Choroid plexus epithelial cell (primary cell): ENCODE measurements around the gene RAP1GDS1.
"Not testable (repeated sequence)": the region's sequence is repeated elsewhere in the genome, so short reads cannot be mapped to it uniquely, and the experiment has no call there.

Source experiments
- DNase-seq: peaks from one replicate; pipeline ENCODE4 v3.0.0-alpha.2; 2010; ENCODE audit warnings: low read depth
- H3K4me3 ChIP-seq: 2 replicates; pipeline ENCODE4 v1.5.1; 2011; ENCODE audit warnings: low read depth, mild to moderate bottlenecking, control low read depth, low read length, moderate library complexity
- TF ChIP-seq, protein P1 (sequence below): conservative IDR thresholded peaks from 2 replicates; pipeline ENCODE4 v1.5.1; 2011; ENCODE audit warnings: low read depth, mild to moderate bottlenecking, control low read depth, inconsistent platforms, low read length, moderate library complexity

Gene RAP1GDS1

DNA sequence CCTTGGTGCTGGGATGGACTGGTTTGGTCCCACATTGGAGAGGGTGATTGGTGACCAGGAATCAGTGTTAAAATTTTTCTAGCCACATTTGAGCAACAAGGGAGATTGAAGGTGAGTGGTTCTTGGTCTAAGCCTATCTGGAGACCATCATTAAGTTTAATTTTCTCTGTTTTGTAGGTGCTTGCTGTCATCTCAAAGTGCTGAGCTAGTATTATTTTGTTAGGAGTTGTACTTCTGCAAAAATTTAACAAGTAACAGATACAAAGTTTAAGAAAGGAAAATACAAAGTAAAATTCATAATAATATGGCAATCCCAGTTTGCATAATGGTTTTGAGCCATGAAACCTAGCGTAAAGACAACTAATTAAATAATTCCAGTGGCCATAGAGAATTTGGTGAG, 66.5 kb downstream of the RAP1GDS1 start:
- DNase-seq = no peak
- TF ChIP-seq, protein P1, sequence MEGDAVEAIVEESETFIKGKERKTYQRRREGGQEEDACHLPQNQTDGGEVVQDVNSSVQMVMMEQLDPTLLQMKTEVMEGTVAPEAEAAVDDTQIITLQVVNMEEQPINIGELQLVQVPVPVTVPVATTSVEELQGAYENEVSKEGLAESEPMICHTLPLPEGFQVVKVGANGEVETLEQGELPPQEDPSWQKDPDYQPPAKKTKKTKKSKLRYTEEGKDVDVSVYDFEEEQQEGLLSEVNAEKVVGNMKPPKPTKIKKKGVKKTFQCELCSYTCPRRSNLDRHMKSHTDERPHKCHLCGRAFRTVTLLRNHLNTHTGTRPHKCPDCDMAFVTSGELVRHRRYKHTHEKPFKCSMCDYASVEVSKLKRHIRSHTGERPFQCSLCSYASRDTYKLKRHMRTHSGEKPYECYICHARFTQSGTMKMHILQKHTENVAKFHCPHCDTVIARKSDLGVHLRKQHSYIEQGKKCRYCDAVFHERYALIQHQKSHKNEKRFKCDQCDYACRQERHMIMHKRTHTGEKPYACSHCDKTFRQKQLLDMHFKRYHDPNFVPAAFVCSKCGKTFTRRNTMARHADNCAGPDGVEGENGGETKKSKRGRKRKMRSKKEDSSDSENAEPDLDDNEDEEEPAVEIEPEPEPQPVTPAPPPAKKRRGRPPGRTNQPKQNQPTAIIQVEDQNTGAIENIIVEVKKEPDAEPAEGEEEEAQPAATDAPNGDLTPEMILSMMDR = no peak
- no peak overlapping the region for H3K4me3 ChIP-seq

DNA sequence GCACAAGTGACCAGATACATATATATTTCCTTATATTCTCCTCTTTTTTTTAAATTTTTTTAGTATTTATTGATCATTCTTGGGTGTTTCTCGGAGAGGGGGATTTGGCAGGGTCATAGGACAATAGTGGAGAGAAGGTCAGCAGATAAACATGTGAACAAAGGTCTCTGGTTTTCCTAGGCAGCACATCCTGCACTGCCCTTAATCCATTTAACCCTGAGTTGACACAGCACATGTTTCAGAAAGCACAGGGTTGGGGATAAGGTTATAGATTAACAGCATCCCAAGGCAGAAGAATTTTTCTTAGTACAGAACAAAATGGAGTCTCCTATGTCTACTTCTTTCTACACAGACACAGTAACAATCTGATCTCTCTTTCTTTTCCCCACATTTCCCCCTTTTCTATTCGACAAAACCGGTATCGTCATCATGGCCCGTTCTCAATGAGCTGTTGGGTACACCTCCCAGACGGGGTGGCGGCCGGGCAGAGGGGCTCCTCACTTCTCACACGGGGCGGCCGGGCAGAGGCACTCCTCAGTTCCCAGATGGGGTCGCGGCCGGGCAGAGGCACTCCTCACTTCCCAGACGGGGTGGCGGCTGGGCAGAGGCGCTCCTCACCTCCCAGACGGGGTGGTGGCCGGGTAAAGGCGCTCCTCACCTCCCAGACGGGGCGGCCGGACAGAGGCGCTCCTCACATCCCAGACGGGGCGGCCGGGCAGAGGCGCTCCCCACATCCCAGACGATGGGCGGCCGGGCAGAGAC, 68.9 kb downstream of the RAP1GDS1 start:
- DNase-seq = not testable (repeated sequence)

DNA sequence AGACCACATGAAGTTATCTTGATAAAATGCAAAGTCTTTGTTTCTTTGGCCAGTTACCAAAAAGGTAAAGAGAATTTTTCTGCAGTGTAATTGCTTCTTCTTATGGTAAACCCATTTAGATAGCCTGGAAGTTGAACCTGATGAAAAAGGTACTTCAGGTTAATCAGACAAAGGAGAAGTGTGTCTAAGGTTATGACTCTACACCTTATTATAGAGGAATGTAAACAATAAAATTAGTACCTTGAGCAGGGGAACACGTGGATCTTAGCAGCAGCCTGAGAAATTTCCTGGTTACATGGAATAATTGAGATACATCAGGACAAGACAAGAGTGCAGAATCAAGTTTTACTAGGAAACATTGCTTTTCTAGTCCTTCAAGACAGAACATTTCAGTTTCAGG, 70.8 kb downstream of the RAP1GDS1 start:
- TF ChIP-seq, protein P1 = no peak
- no peak for DNase-seq

More for the DNA sequence above, 68.9 kb downstream of the RAP1GDS1 start:
- H3K4me3 ChIP-seq = not testable (repeated sequence)

DNA sequence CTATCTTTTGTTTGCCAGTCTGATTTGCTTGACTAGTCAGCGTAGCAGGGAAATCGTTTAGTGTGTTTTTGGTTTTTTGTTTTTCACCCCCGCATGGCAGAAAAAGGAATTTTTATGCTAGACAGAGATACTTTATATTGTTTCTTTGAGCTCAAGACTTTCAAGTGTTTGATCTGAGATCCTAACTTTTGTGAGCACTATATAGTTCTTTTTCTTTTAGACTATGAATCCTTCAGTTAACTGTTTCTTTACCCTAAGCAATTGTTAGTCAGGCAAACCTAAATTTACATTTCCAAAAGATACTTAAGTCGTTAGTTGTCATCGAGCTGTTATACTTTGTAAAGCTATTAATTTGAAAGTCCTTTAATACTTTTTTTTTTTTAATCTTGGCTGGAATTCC, 73.3 kb downstream of the RAP1GDS1 start:
- H3K4me3 ChIP-seq = no peak overlapping the region
- DNase-seq = no peak
- TF ChIP-seq, protein P1 = no peak

More for the DNA sequence above, 70.8 kb downstream of the RAP1GDS1 start:
- no peak overlapping the region for H3K4me3 ChIP-seq

DNA sequence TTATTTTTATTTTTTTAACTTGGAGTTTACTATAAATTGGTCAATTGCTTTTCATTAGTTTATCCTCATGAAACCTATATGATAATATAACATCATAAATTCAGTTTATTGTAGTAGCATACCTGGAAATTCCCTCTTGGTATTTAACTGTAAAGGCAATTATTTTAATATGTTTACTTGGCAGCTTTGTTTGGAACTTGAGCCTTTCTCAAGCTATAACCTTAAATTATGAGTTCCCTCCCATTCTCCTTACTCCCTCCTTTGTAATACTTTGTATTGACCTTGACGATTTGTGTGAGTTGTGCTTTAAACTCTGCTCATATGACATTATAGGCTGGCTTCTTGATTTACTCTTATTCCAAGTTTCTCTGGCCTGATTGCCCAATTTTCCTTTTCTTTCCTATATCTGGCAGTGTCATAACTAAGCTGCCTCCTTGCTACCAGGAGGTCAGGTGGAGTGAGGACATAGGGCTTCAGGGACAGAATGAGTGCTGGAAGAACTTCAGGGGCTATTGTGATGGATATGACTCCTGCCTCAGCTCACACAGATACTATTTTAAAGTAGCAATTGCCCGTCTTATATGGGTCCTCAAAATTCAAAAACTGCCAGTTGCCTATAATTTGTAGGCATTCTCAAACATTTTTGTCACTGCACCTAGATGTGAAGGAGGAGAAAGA, 77.7 kb downstream of the RAP1GDS1 start:
- no peak for DNase-seq
- TF ChIP-seq, protein P1 = no peak
- no peak overlapping the region for H3K4me3 ChIP-seq

DNA sequence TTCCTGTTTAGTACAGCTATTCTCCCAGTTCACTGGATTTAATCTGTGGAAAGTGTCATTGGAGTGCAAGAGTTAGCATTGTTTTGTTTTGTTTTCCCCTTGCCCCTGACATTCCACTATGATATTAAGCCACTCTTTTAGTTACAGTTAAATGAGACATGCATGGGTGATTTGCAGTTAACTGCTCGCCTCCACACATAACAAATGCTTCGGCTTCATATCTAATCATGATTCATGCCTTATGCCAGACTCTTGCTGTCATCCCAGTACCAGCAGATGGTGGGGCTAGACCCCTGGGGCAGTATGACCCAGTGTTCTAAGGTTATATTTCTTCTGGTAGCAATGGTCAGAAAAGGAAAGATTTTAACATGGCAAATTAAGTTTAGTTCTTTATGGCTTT, 80.1 kb downstream of the RAP1GDS1 start:
- H3K4me3 ChIP-seq = no peak overlapping the region

DNA sequence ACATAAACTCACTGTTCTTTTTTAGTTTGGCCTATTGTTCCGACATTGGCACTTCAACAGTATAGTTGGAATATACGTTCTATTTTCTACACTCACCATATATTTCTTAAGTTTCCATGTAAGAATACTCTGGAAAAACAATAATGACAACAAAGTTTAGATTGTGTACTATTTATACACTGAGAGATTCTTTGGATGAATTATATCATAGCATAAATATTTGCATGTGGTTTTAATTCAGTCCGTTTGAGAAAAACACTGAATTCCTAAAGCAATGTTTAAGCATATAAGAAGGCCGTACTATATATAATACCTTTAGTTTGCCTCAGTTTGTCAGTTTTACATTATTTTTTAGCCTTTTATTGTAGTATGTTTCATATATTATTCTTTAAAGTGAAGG, 82.4 kb downstream of the RAP1GDS1 start:
- no peak for DNase-seq
- H3K4me3 ChIP-seq = no peak overlapping the region
- TF ChIP-seq, protein P1 = no peak

More for the DNA sequence above, 80.1 kb downstream of the RAP1GDS1 start:
- peak; percentile 65 for DNase-seq
- TF ChIP-seq, protein P1 = peak; percentile 40
